HEK293 (cell line): ENCODE measurements around the gene CHRNA5.

Experiments used
- SCRT2 ChIP-seq: fragments of 450-650 bp; formaldehyde crosslinking; IDR thresholded peaks from 2 replicates; pipeline ENCODE4 v1.5.1; 2016; ENCODE audit warnings: missing biosample characterization, missing genetic modification characterization
- ZBTB7A ChIP-seq: fragments of 450-650 bp; formaldehyde crosslinking; IDR thresholded peaks from 2 replicates; pipeline ENCODE4 v1.5.1; 2016; ENCODE audit warnings: low read depth, missing biosample characterization, missing genetic modification characterization
- ZFP41 ChIP-seq: fragments of 450-650 bp; formaldehyde crosslinking; IDR thresholded peaks from 2 replicates; pipeline ENCODE4 v1.5.1; 2016; ENCODE audit warnings: missing biosample characterization, missing genetic modification characterization, borderline replicate concordance
- ZNF112 ChIP-seq: fragments of 450-650 bp; formaldehyde crosslinking; IDR thresholded peaks from 2 replicates; pipeline ENCODE4 v1.5.0; 2017; ENCODE audit warnings: missing biosample characterization, missing genetic modification characterization
- ZNF174 ChIP-seq: fragments of 450-650 bp; formaldehyde crosslinking; IDR thresholded peaks from 2 replicates; pipeline ENCODE4 v1.5.0; 2017; ENCODE audit warnings: missing biosample characterization, mild to moderate bottlenecking, missing genetic modification characterization
- ZNF639 ChIP-seq: fragments of 450-650 bp; formaldehyde crosslinking; IDR thresholded peaks from 2 replicates; pipeline ENCODE4 v1.5.1; 2016; ENCODE audit warnings: missing biosample characterization, missing genetic modification characterization
- ZNF747 ChIP-seq: fragments of 450-650 bp; formaldehyde crosslinking; IDR thresholded peaks from 2 replicates; pipeline ENCODE4 v1.5.1; 2016; ENCODE audit warnings: missing biosample characterization, missing genetic modification characterization
- ZNF76 ChIP-seq: fragments of 450-650 bp; formaldehyde crosslinking; IDR thresholded peaks from 2 replicates; pipeline ENCODE4; 2016; ENCODE audit warnings: low read depth, missing biosample characterization, missing genetic modification characterization, borderline replicate concordance
- ZNF830 ChIP-seq: fragments of 450-650 bp; IDR thresholded peaks from 2 replicates; pipeline ENCODE4 v1.5.0; 2018; ENCODE audit warnings: missing biosample characterization, missing genetic modification characterization, low read depth, mild to moderate bottlenecking, moderate library complexity
- TF ChIP-seq, protein P1 (sequence below): fragments of 450-650 bp; formaldehyde crosslinking; IDR thresholded peaks from 2 replicates; pipeline ENCODE4 v1.5.1; 2016; ENCODE audit warnings: missing biosample characterization, missing genetic modification characterization
- TF ChIP-seq, protein P2 (sequence below): fragments of 450-650 bp; formaldehyde crosslinking; IDR thresholded peaks from 2 replicates; pipeline ENCODE4 v1.5.1; 2016; ENCODE audit warnings: missing biosample characterization, missing genetic modification characterization
- TF ChIP-seq, protein P3 (sequence below): fragments of 450-650 bp; formaldehyde crosslinking; IDR thresholded peaks from 2 replicates; pipeline ENCODE4 v1.5.1; 2017; ENCODE audit warnings: missing biosample characterization, missing genetic modification characterization

- TF ChIP-seq ZFP41 (tag by site-specific recombination) (no peak), ZBTB7A (tag by site-specific recombination) (no peak), ZNF747 (tag by site-specific recombination) (no peak), ZNF830 (tag by site-specific recombination) (no peak), ZNF76 (tag by site-specific recombination) (no peak), ZNF639 (tag by site-specific recombination) (no peak), ZNF174 (tag by site-specific recombination) (no peak), ZNF112 (tag by site-specific recombination) (no peak), SCRT2 (no peak)
- TF ChIP-seq, protein P1, sequence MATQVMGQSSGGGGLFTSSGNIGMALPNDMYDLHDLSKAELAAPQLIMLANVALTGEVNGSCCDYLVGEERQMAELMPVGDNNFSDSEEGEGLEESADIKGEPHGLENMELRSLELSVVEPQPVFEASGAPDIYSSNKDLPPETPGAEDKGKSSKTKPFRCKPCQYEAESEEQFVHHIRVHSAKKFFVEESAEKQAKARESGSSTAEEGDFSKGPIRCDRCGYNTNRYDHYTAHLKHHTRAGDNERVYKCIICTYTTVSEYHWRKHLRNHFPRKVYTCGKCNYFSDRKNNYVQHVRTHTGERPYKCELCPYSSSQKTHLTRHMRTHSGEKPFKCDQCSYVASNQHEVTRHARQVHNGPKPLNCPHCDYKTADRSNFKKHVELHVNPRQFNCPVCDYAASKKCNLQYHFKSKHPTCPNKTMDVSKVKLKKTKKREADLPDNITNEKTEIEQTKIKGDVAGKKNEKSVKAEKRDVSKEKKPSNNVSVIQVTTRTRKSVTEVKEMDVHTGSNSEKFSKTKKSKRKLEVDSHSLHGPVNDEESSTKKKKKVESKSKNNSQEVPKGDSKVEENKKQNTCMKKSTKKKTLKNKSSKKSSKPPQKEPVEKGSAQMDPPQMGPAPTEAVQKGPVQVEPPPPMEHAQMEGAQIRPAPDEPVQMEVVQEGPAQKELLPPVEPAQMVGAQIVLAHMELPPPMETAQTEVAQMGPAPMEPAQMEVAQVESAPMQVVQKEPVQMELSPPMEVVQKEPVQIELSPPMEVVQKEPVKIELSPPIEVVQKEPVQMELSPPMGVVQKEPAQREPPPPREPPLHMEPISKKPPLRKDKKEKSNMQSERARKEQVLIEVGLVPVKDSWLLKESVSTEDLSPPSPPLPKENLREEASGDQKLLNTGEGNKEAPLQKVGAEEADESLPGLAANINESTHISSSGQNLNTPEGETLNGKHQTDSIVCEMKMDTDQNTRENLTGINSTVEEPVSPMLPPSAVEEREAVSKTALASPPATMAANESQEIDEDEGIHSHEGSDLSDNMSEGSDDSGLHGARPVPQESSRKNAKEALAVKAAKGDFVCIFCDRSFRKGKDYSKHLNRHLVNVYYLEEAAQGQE (tag by site-specific recombination) = no peak
- TF ChIP-seq, protein P2, sequence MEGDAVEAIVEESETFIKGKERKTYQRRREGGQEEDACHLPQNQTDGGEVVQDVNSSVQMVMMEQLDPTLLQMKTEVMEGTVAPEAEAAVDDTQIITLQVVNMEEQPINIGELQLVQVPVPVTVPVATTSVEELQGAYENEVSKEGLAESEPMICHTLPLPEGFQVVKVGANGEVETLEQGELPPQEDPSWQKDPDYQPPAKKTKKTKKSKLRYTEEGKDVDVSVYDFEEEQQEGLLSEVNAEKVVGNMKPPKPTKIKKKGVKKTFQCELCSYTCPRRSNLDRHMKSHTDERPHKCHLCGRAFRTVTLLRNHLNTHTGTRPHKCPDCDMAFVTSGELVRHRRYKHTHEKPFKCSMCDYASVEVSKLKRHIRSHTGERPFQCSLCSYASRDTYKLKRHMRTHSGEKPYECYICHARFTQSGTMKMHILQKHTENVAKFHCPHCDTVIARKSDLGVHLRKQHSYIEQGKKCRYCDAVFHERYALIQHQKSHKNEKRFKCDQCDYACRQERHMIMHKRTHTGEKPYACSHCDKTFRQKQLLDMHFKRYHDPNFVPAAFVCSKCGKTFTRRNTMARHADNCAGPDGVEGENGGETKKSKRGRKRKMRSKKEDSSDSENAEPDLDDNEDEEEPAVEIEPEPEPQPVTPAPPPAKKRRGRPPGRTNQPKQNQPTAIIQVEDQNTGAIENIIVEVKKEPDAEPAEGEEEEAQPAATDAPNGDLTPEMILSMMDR = no peak
- TF ChIP-seq, protein P3, sequence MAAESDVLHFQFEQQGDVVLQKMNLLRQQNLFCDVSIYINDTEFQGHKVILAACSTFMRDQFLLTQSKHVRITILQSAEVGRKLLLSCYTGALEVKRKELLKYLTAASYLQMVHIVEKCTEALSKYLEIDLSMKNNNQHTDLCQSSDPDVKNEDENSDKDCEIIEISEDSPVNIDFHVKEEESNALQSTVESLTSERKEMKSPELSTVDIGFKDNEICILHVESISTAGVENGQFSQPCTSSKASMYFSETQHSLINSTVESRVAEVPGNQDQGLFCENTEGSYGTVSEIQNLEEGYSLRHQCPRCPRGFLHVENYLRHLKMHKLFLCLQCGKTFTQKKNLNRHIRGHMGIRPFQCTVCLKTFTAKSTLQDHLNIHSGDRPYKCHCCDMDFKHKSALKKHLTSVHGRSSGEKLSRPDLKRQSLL (tag by site-specific recombination) = no peak
Observed at GRCh38 chr15:78527325-78527724, 38.0 kb upstream of the CHRNA5 start.
